Loucy (cell line): ENCODE measurements around the gene TUBB6.

Experiments
- H2AFZ ChIP-seq: fragments of 200-600 bp; sonication (generic); 2 replicates; pipeline ENCODE4 v1.6.0; 2016; ENCODE audit warnings: antibody characterized with exemption, mild to moderate bottlenecking, low read length, moderate library complexity
- H3F3A ChIP-seq: fragments of 200-600 bp; 2 replicates; pipeline ENCODE4 v1.6.0; 2016; ENCODE audit warnings: antibody characterized with exemption, low read depth, mild to moderate bottlenecking
- H3K27me3 ChIP-seq: fragments of 200-600 bp; sonication (generic); 2 replicates; pipeline ENCODE4 v1.6.1; 2014; ENCODE audit warnings: low read length, mild to moderate bottlenecking; ENCODE audit not compliant: insufficient read depth, poor library complexity, severe bottlenecking
- H3K36me3 ChIP-seq: fragments of 200-600 bp; sonication (generic); 2 replicates; pipeline ENCODE4 v1.6.1; 2016; ENCODE audit warnings: low read length; ENCODE audit not compliant: insufficient read depth
- H3K4me1 ChIP-seq: fragments of 200-600 bp; sonication (generic); 2 replicates; pipeline ENCODE4 v1.5.1; 2014; ENCODE audit warnings: low read length, mild to moderate bottlenecking; ENCODE audit not compliant: insufficient read depth, poor library complexity, severe bottlenecking
- H3K4me2 ChIP-seq: fragments of 200-600 bp; sonication (generic); 2 replicates; pipeline ENCODE4 v1.6.0; 2014; ENCODE audit warnings: antibody characterized with exemption, low read length, low read depth, mild to moderate bottlenecking; ENCODE audit not compliant: poor library complexity, severe bottlenecking
- H3K4me3 ChIP-seq: fragments of 200-600 bp; sonication (generic); 2 replicates; pipeline ENCODE4 v1.5.1; 2014; ENCODE audit warnings: low read length, mild to moderate bottlenecking, mixed read lengths; ENCODE audit not compliant: poor library complexity, severe bottlenecking
- H3K79me2 ChIP-seq: fragments of 200-600 bp; sonication (generic); 2 replicates; pipeline ENCODE4 v1.6.1; 2014; ENCODE audit warnings: low read length; ENCODE audit not compliant: insufficient read depth
- H3K9ac ChIP-seq: fragments of 200-600 bp; sonication (generic); 2 replicates; pipeline ENCODE4 v1.6.0; 2014; ENCODE audit warnings: mild to moderate bottlenecking, low read depth, low read length, moderate library complexity; ENCODE audit not compliant: poor library complexity, severe bottlenecking
- H3K9me2 ChIP-seq: fragments of 200-600 bp; sonication (generic); replicated peaks from 2 replicates; pipeline ENCODE4 v1.6.1; 2016; ENCODE audit warnings: low read depth, low read length, mixed read lengths
- H3K9me3 ChIP-seq: fragments of 200-600 bp; sonication (generic); 2 replicates; pipeline ENCODE4 v1.6.1; 2014; ENCODE audit warnings: mild to moderate bottlenecking, antibody characterized with exemption, low read length, low read depth; ENCODE audit not compliant: insufficient read depth
- H4K20me1 ChIP-seq: fragments of 200-600 bp; sonication (generic); 2 replicates; pipeline ENCODE4 v1.6.0; 2014; ENCODE audit warnings: antibody characterized with exemption, low read length, mild to moderate bottlenecking; ENCODE audit not compliant: insufficient read depth, poor library complexity, severe bottlenecking
- EZH2phosphoT487 ChIP-seq: fragments of 200-600 bp; IDR thresholded peaks from 2 replicates; pipeline ENCODE4 v1.6.1; 2018; ENCODE audit warnings: antibody characterized with exemption, mild to moderate bottlenecking, moderate library complexity, borderline replicate concordance
- TF ChIP-seq, protein P1 (sequence below): fragments of 200-600 bp; sonication (generic); conservative IDR thresholded peaks from 2 replicates; pipeline ENCODE4 v1.5.1; 2014; ENCODE audit warnings: mild to moderate bottlenecking, antibody characterized with exemption, low read length

The TUBB6 gene

DNA sequence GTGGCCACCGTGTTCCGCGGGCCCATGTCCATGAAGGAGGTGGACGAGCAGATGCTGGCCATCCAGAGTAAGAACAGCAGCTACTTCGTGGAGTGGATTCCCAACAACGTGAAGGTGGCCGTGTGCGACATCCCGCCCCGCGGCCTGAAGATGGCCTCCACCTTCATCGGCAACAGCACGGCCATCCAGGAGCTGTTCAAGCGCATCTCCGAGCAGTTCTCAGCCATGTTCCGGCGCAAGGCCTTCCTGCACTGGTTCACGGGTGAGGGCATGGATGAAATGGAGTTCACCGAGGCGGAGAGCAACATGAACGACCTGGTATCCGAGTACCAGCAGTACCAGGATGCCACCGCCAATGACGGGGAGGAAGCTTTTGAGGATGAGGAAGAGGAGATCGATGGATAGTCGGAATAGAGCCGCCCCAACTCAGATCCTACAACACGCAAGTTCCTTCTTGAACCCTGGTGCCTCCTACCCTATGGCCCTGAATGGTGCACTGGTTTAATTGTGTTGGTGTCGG, 17.7 kb downstream of the TUBB6 start:
- H3K4me3 ChIP-seq, result no peak overlapping the region
- H3K36me3 ChIP-seq, result peaks cover 40% of the 10 kb centered on the region; the same call in 1 of the 2 replicates
- no peaks in the 10 kb centered on the region for H3K4me1 ChIP-seq
- no peak overlapping the region for H3K9ac ChIP-seq
- H3F3A ChIP-seq, result no peaks in the 10 kb centered on the region
- H4K20me1 ChIP-seq, result no peaks in the 10 kb centered on the region
- no peak overlapping the region for H2AFZ ChIP-seq
- no peaks in the 10 kb centered on the region for H3K9me3 ChIP-seq
- no peaks in the 10 kb centered on the region for H3K9me2 ChIP-seq
- no peak for TF ChIP-seq EZH2phosphoT487
- TF ChIP-seq, protein P1, sequence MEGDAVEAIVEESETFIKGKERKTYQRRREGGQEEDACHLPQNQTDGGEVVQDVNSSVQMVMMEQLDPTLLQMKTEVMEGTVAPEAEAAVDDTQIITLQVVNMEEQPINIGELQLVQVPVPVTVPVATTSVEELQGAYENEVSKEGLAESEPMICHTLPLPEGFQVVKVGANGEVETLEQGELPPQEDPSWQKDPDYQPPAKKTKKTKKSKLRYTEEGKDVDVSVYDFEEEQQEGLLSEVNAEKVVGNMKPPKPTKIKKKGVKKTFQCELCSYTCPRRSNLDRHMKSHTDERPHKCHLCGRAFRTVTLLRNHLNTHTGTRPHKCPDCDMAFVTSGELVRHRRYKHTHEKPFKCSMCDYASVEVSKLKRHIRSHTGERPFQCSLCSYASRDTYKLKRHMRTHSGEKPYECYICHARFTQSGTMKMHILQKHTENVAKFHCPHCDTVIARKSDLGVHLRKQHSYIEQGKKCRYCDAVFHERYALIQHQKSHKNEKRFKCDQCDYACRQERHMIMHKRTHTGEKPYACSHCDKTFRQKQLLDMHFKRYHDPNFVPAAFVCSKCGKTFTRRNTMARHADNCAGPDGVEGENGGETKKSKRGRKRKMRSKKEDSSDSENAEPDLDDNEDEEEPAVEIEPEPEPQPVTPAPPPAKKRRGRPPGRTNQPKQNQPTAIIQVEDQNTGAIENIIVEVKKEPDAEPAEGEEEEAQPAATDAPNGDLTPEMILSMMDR, result no peak
- H3K79me2 ChIP-seq, result no peaks in the 10 kb centered on the region
- no peak overlapping the region for H3K4me2 ChIP-seq
- no peaks in the 10 kb centered on the region for H3K27me3 ChIP-seq

DNA sequence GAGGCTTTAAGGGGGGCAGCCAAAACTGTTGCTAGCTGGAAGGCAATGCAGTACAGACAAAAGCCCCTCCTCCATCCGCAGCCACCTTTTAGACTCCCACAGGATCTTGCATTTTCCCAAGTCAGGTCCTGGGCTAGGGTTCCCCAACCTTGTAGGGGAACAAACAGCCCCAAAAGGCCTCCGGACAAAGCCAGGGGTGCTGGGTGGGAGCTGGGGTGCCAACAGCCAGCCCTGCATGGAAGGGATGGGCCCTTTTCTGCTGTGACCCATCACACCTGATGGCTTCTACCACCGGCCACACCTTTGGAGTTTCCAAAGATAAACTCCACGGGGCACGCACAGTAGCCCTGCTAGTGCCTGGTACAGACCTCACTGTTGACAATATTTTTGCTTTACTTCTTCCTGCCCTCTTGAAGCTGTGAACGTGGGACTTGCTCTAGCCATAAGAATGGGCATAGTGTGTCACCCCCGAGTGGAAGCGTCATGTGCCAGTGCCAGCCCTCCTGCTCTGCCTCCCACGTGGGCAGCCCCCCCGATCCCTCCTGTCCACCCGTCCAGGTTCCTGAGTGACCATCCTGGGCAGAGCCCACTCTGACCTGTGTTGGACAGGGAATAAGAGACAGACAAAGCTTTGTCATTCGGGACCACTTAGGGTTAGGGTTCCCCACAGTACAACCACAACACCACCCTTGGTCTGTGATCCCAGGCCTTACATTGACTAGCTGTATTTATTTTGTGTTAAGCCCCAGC, 18.8 kb downstream of the TUBB6 start:
- no peaks in the 10 kb centered on the region for H3K4me1 ChIP-seq
- H3K9me3 ChIP-seq, result no peaks in the 10 kb centered on the region
- H3K36me3 ChIP-seq, result peaks cover 40% of the 10 kb centered on the region; the same call in 1 of the 2 replicates
- H3K9me2 ChIP-seq, result no peaks in the 10 kb centered on the region
- no peak overlapping the region for H3K4me3 ChIP-seq
- no peak overlapping the region for H3K9ac ChIP-seq
- TF ChIP-seq EZH2phosphoT487, result no peak
- TF ChIP-seq, protein P1, result no peak
- no peaks in the 10 kb centered on the region for H3F3A ChIP-seq
- H2AFZ ChIP-seq, result no peak overlapping the region
- H3K27me3 ChIP-seq, result no peaks in the 10 kb centered on the region
- H4K20me1 ChIP-seq, result no peaks in the 10 kb centered on the region
- no peaks in the 10 kb centered on the region for H3K79me2 ChIP-seq
- H3K4me2 ChIP-seq, result no peak overlapping the region

GRCh38 chr18:12327510-12328178, 19.6 kb downstream of the TUBB6 start:
- Histone ChIP-seq H3F3A (no peaks in the 10 kb centered on the region), H3K4me2 (no peak overlapping the region), H3K9me2 (no peaks in the 10 kb centered on the region), H3K4me3 (no peak overlapping the region), H3K79me2 (no peaks in the 10 kb centered on the region), H3K9ac (no peak overlapping the region), H3K4me1 (no peaks in the 10 kb centered on the region), H3K9me3 (no peaks in the 10 kb centered on the region), H2AFZ (no peak overlapping the region), H3K36me3 (peaks cover 40% of the 10 kb centered on the region; the same call in 1 of the 2 replicates), H3K27me3 (no peaks in the 10 kb centered on the region), H4K20me1 (no peaks in the 10 kb centered on the region)
- TF ChIP-seq, protein P1, result peak; percentile 98
- TF ChIP-seq EZH2phosphoT487, result no peak
